ENCODE data around the gene RPS2.
"Not testable (repeated sequence)": the region's sequence is repeated elsewhere in the genome, so short reads cannot be mapped to it uniquely, and the experiment has no call there.

GRCh38 chr16:1920122-1920521 is 44.5 kb downstream of the RPS2 start:
- not testable (repeated sequence) for TF ChIP-seq CTCF, POLR2A (IDR thresholded peaks at IDR 0.05)

All from lower leg skin (tissue), 3 donors.